Measurements from ENCODE around the gene HECTD4.

The HECTD4 gene

DNA sequence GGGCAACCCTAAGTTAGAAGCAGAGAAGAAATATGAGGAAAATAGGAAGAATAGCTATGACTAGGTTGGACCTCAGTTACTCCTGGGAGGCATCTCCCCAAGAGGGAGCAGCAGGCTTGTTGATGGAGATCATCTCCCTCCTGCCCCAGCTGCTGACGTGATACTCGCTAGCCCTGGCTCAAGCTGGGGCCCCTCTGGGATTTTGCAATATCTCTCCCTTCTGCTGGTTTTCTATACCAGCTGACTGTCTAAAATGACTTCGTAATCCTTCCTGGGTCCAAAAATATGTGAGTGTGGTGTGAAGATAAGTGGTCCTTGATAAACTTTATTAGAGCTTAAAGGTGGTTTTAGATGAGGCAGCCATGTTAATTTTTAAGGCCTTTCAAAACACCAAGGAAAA is 4.5 kb upstream of the HECTD4 start:
- TF ChIP-seq, protein P1, sequence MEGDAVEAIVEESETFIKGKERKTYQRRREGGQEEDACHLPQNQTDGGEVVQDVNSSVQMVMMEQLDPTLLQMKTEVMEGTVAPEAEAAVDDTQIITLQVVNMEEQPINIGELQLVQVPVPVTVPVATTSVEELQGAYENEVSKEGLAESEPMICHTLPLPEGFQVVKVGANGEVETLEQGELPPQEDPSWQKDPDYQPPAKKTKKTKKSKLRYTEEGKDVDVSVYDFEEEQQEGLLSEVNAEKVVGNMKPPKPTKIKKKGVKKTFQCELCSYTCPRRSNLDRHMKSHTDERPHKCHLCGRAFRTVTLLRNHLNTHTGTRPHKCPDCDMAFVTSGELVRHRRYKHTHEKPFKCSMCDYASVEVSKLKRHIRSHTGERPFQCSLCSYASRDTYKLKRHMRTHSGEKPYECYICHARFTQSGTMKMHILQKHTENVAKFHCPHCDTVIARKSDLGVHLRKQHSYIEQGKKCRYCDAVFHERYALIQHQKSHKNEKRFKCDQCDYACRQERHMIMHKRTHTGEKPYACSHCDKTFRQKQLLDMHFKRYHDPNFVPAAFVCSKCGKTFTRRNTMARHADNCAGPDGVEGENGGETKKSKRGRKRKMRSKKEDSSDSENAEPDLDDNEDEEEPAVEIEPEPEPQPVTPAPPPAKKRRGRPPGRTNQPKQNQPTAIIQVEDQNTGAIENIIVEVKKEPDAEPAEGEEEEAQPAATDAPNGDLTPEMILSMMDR (IDR thresholded peaks at IDR 0.05), result no peak

DNA sequence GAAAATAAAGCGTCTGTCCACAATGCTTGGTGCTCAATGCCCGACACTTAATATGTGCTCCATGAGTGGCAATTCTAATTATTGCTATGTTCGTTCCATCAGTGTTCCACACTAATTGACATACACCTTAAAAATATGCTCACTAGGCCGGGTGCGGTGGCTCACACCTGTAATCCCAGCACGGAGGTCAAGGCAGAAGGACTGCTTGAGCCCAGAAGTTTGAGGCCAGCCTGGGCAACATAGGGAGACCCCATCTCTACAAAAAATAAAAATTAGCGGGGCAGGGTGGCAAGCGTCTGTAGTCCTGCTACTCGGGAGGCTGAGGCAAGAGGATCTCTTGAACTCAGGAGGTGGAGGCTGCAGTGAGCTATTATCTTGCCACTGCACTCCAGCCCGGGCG is 635 bp upstream of the HECTD4 start:
- TF ChIP-seq, protein P1 (IDR thresholded peaks at IDR 0.05), result no peak

DNA sequence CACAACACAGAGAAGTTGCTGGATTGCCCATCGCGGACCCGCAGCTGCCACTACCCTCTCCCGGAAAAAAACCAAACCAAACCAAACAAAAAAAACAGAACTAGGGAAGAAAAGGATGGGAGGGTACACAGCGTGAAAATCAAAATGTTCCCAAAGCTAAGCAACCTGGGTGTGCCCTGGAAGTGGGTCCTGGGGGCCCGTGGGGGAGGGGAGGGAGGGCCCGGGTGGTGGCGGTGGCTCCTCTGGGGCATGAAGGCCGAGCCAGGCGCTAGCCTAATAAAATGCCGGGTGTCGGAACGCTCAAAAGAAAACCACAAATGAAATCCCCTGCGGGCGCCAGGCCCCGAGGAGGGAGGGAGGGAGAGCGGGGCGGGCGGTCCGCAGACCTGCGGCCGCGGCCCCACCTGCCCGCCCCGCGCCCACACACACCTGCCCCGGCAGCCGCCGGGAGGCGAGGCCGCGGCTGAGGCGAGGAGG is 787 bp downstream of the HECTD4 start:
- TF ChIP-seq, protein P1 (IDR thresholded peaks at IDR 0.05), result no peak

DNA sequence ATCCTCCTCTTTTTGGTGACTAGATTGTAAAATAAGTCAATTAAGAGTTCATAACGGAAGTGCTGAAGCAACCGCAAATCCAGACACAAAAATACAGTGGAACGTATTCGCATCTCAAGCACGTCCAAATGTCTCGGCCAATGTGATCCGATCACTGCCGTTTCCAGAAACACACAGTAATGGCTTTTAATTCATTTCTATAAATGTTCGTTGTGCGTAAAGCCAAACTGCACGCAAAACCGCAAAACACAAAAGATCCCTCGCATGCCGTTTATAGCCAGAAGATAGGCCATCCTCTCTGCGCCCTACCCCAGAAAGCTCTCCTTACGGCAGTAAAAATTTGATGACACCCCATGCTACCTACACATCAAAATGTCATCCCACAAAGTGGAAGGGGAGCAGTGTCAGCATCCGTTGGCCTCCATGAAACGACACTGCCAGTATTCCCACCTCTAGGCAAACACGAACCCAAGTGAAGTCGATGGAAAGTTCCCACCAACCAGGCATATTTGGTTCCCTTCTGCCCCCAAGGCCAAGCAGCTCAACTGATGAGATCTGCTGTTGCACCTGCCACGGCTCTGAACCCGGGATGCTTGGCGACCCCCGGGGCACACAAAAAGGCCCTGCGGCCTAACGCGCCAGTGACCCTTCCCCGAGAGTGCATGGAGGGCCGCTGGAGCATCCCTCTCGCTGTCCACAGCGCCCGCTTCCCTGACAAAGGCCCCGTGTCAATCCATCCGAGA is 1.4 kb downstream of the HECTD4 start:
- TF ChIP-seq, protein P1 (IDR thresholded peaks at IDR 0.05), result no peak

DNA sequence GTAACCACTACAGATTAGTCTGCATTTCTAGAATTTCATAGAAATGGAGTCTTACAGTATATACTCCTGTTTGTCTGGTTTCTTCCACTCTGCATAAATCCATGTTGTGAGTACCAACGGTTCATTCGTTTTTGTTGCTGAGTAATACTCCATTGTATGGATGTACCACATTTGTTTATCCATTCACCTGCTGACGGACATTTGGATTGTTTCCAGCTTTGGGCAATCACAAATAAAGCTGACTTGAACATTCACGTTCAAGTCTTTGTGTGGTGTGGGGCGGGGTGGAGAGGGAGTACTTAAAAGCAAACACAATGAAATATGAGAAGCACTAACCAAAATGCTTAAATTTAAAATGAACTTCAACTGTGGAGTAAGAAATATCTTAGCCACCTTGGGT is 7.1 kb downstream of the HECTD4 start:
- TF ChIP-seq, protein P1 (IDR thresholded peaks at IDR 0.05), result no peak

DNA sequence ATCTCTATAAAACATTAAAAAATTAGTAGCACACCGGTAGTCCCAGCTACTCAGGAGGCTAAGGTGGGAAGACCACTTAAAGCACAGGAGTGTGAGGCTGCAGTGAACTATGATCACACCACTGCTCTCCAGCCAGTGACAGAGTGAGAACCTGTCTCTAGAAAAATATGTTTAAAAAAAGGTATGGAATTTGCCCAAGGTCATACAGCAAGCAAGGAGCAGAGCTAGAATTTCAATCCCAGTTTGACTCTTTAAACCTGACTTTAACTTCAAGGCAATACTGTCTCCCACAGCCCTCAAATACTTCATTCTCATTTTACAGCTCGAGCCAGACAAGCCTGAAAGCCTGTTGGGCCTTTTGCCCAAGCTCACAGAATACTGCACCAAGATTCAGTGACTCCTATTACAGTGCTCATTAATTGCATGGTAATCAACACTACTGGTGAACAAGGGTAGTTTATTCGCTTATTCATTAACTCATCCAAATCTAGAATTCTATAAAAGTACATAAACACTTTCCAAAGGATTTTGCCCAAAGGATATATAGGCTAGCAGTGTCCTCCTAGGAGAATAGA is 8.0 kb downstream of the HECTD4 start:
- TF ChIP-seq, protein P1 (IDR thresholded peaks at IDR 0.05), result no peak

DNA sequence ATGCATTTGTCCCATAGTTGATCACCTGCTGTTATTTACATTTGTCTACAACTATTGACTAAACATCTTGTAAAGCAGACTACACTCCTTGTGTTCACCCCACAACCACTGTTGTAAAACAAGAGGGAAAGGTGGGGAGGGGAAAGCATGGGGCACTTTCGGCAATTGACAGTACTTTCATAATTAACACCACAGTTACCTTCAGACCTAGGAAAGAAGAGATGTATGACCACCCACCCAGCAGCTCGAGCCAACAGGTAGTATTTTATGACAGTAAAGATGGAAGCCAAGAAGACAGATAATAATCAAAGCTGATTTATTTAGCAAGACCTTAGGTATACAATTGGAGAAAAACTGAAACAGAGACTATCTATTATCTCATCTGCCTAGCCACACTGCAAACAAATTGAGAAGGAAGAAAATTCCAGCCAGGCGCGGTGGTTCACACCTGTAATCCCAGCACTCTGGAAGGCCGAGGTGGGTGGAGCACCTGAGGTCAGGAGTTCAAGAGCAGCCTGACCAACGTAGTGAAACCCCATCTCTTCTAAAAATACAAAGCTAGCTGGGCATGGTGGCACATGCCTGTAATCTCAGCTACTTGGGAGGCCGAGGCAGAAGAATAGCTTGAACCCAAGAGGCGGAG is 11.2 kb downstream of the HECTD4 start:
- TF ChIP-seq, protein P1 (IDR thresholded peaks at IDR 0.05), result no peak
